Stimulated activated naive CD8-positive, alpha-beta T cell treated with anti-CD3 and anti-CD28 coated beads, Interleukin-15, Interleukin-2, amounts not matched to agents 100 U/mL and 50 U/mL, for 24 hours (primary cell): Measurements from ENCODE around the gene SBDS.
A peak's percentile ranks its signal among the peaks of the same experiment; 100 is the strongest.
"Not testable (repeated sequence)": the region's sequence is repeated elsewhere in the genome, so short reads cannot be mapped to it uniquely, and the experiment has no call there.

Experiments used
- ATAC-seq: fragments of 150-1000 bp; cut with Tn5 transposase; one replicate; pipeline ENCODE4 v1.10.0; 2021
- DNase-seq: peaks from one replicate; pipeline ENCODE4 v3.0.0; 2021

SBDS gene

GRCh38 chr7:66995050-66995776, at the start of gene SBDS:
Gene SBDS (minus strand): TSS chr7:66995586. CDS start chr7:66995417, 169 bp downstream.
- ATAC-seq: peak; percentile 69
- peak; percentile 90 for DNase-seq

GRCh38 chr7:67043559-67043930, 48.2 kb upstream of the SBDS start:
- not testable (repeated sequence) for DNase-seq, ATAC-seq

- ATAC-seq, DNase-seq: not testable (repeated sequence)
These were observed 47.6 kb upstream of the SBDS start for GRCh38 chr7:67042781-67043558.

- DNase-seq, ATAC-seq: not testable (repeated sequence)
These were observed 45.4 kb upstream of the SBDS start for GRCh38 chr7:67040832-67041231.

- DNase-seq, ATAC-seq: not testable (repeated sequence)
These were observed 41.3 kb upstream of the SBDS start for GRCh38 chr7:67036432-67037395.

GRCh38 chr7:67033251-67033650, 37.9 kb upstream of the SBDS start:
- DNase-seq: no peak
- ATAC-seq: no peak

- not testable (repeated sequence) for DNase-seq, ATAC-seq
These were observed 36.3 kb upstream of the SBDS start for GRCh38 chr7:67031685-67032084.

- not testable (repeated sequence) for ATAC-seq, DNase-seq
These were observed 30.1 kb upstream of the SBDS start for GRCh38 chr7:67025459-67025858.

- DNase-seq: no peak
These were observed 27.1 kb upstream of the SBDS start for GRCh38 chr7:67022511-67022910.

GRCh38 chr7:67021260-67021659, 25.9 kb upstream of the SBDS start:
- DNase-seq (no peak), ATAC-seq (no peak)

More at GRCh38 chr7:67022511-67022910, 27.1 kb upstream of the SBDS start:
- no peak for ATAC-seq

GRCh38 chr7:67019562-67020390, 24.4 kb upstream of the SBDS start:
- ATAC-seq (peak; percentile 66), DNase-seq (no peak)

- DNase-seq (no peak), ATAC-seq (no peak)
These were observed 23.6 kb upstream of the SBDS start for GRCh38 chr7:67018940-67019339.

- ATAC-seq, DNase-seq: not testable (repeated sequence)
These were observed 22.6 kb upstream of the SBDS start for GRCh38 chr7:67017971-67018370.

- ATAC-seq, DNase-seq: not testable (repeated sequence)
These were observed 18.8 kb upstream of the SBDS start for GRCh38 chr7:67014076-67014622.

GRCh38 chr7:67009677-67010076, 14.3 kb upstream of the SBDS start:
- not testable (repeated sequence) for ATAC-seq, DNase-seq

- DNase-seq: no peak
- ATAC-seq: no peak
These were observed 12.9 kb upstream of the SBDS start for GRCh38 chr7:67008260-67008659.

- ATAC-seq: no peak
- no peak for DNase-seq
These were observed 11.6 kb upstream of the SBDS start for GRCh38 chr7:67006965-67007364.

GRCh38 chr7:67004145-67004544, 8.8 kb upstream of the SBDS start:
- not testable (repeated sequence) for DNase-seq, ATAC-seq

GRCh38 chr7:67000601-67001258, 5.3 kb upstream of the SBDS start:
- not testable (repeated sequence) for DNase-seq, ATAC-seq
